Measurements from ENCODE around the gene HEXA. TPM values are rescaled to one million over a fixed set of nuclear protein-coding genes. Genes with fewer than 3 reads are reported as not detected.

Gene HEXA
- total and polyA plus RNA-seq, 4 donors = 38.1 to 69.0 (median 52.7) TPM

GRCh38 chr15:72315706-72316370, 60.0 kb downstream of the HEXA start:
- 73% methylated on average over 6 of the region's 6 CpGs for WGBS
- H3K4me3 ChIP-seq (ENCODE audit: low read depth in 1 of 3, low read length in 3 of 3) = no peak overlapping the region
- peaks cover 5 to 12% (median 9%) of the 10 kb centered on the region in 4 donors for H3K4me1 ChIP-seq (ENCODE audit: control insufficient read depth in 4 of 4, insufficient read depth in 4 of 4, low read length in 3 of 4)
- DNase-seq (ENCODE audit: low spot score) = no peak
- H3K9me3 ChIP-seq (ENCODE audit: control insufficient read depth in 4 of 4, low read length in 3 of 4) = no peaks in the 10 kb centered on the region
- no peak overlapping the region for H3K27ac ChIP-seq (ENCODE audit: low read depth in 1 of 2, low read length in 2 of 2)
- no peaks in the 10 kb centered on the region for H3K36me3 ChIP-seq (ENCODE audit: control insufficient read depth in 4 of 4, insufficient read depth in 3 of 4, low read depth in 1 of 4, low read length in 3 of 4)
- H3K9ac ChIP-seq (ENCODE audit: low read depth in 1 of 2, low read length in 2 of 2) = no peak overlapping the region
- H3K27me3 ChIP-seq (ENCODE audit: control insufficient read depth in 4 of 4, insufficient read depth in 4 of 4, low read length in 3 of 4) = no peaks in the 10 kb centered on the region
- TF ChIP-seq MAX (IDR thresholded peaks at IDR 0.05) (no peak), CTCF (IDR thresholded peaks at IDR 0.05; ENCODE audit: low read depth, low read length, missing input control) (no peak), RAD21 (IDR thresholded peaks at IDR 0.05) (no peak), NR2F2 (IDR thresholded peaks at IDR 0.05) (no peak), HNF4G (IDR thresholded peaks at IDR 0.05) (no peak), EGR1 (IDR thresholded peaks at IDR 0.05; ENCODE audit: low read depth in 2 of 2) (no peak), JUND (IDR thresholded peaks at IDR 0.05) (no peak), HNF4A (conservative IDR thresholded peaks at IDR 0.05) (no peak), SP1 (IDR thresholded peaks at IDR 0.05) (no peak), ATF3 (IDR thresholded peaks at IDR 0.05) (no peak), GABPA (IDR thresholded peaks at IDR 0.05 in 1 of 2, conservative IDR thresholded peaks at IDR 0.05 in 1 of 2) (no peak), RXRA (IDR thresholded peaks at IDR 0.05) (no peak), FOXA2 (IDR thresholded peaks at IDR 0.05) (no peak), ZBTB33 (IDR thresholded peaks at IDR 0.05) (no peak), FOXA1 (IDR thresholded peaks at IDR 0.05) (no peak), REST (IDR thresholded peaks at IDR 0.05) (no peak), YY1 (IDR thresholded peaks at IDR 0.05) (no peak), TAF1 (conservative IDR thresholded peaks at IDR 0.05) (no peak)
